Activated CD4-positive, alpha-beta T cell treated with anti-CD3 and anti-CD28 coated beads, Interleukin-2, amount 50 U/mL, for 1 hour (primary cell): ENCODE data around the gene RPP21.

Experiments used
- DNase-seq: peaks from one replicate; pipeline ENCODE4 v3.0.0-alpha.2; 2020

Gene RPP21

DNA sequence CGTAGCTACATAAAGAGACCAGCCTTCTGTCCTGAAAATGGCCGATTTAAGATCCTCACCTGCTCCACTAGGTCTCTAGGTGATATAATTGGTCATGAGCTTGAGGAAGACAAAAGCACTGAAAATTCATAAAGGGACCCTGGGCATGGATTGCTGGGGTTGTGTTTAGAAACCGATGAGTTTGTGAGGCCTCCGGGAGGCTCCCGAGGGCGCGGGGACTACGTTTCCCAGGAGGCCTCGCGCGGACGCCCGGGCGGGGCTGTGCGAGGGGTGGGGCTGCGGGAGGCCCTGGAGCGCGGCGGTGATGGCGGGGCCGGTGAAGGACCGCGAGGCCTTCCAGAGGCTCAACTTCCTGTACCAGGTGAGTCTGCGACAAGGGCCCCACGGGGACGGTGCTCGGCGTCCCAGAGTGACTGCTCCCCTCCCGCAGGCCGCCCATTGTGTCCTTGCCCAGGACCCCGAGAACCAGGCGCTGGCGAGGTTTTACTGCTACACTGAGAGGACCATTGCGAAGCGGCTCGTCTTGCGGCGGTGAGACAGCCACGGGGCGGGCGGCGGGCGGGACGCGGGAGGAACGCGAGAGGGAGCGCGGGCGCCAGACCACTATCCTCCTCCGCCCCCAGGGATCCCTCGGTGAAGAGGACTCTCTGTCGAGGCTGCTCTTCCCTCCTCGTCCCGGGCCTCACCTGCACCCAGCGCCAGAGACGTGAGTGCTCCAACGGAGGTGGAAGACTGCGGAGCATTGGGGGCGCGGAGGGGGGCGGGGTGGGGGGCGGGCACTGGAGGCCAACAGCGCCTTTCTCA, at the start of gene RPP21:
TSS of gene RPP21 (plus strand) at position 289 of the 804 bp plus-strand sequence. CDS start at position 305, 16 bp downstream.
- peak; percentile 86 for DNase-seq

- DNase-seq, result no peak
These were observed 49.1 kb upstream of the RPP21 start for GRCh38 chr6:30295837-30296236.

GRCh38 chr6:30304002-30304401, 41.0 kb upstream of the RPP21 start:
- no peak for DNase-seq

DNA sequence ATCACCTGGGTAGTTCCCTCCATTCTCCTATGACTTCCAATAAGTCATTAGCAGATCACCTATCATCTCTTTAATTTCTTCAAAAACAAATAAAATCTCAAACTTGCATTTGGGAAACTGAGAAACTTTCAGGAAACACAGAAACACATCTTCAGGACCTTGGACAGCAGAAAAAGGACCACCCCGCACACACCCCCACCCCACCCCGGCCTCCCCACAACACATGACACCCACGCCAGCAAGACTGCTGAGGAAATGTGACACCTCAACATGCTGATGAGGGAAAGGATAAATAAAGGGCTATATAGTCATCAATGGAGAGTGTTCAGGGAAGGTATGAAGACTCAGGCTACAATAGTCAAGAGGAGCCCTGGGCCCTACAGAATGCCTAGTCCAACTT, 33.9 kb upstream of the RPP21 start:
- DNase-seq, result no peak

DNA sequence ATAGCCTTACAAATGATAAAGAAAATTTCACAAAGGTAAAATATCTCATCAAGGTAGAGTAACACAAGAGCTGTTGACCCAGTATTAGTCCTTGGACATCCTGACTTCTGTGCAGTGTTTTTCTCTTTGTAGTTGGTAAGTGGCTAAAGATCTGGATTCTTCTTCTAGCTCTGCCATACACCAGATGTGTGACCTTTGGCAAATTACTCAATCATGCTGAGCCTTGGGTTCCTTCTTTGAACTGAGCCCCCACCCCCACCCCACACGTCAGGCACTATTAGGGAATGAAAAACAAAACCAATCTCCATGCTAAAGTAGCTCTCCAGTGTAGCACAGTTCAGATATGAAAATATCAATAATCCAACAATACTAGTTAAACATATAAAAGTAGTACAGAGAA, 33.3 kb upstream of the RPP21 start:
- DNase-seq, result no peak

DNA sequence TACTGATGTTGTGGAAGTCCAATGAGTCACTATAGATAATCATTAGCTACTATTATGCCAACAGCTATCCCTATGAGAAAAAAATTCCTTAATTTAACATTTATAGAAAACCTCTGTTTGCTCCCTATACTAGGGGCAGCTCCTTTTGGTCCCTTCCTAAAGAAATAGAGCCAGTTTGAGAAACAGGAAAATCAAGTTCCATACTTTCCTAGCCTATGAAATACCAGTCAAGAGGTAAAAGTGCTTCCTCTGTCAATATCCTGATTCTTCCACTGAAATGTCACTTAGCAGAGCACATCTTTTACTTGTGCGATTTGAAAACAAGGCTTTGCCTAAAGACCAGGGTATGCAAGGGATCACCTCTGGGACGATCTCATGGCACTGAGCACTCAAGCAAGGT, 32.7 kb upstream of the RPP21 start:
- no peak for DNase-seq

GRCh38 chr6:30312676-30313321, 32.2 kb upstream of the RPP21 start:
- DNase-seq, result no peak

GRCh38 chr6:30315156-30315555, 29.8 kb upstream of the RPP21 start:
- no peak for DNase-seq

- no peak for DNase-seq
These were observed 26.9 kb upstream of the RPP21 start for GRCh38 chr6:30317913-30318589.

DNA sequence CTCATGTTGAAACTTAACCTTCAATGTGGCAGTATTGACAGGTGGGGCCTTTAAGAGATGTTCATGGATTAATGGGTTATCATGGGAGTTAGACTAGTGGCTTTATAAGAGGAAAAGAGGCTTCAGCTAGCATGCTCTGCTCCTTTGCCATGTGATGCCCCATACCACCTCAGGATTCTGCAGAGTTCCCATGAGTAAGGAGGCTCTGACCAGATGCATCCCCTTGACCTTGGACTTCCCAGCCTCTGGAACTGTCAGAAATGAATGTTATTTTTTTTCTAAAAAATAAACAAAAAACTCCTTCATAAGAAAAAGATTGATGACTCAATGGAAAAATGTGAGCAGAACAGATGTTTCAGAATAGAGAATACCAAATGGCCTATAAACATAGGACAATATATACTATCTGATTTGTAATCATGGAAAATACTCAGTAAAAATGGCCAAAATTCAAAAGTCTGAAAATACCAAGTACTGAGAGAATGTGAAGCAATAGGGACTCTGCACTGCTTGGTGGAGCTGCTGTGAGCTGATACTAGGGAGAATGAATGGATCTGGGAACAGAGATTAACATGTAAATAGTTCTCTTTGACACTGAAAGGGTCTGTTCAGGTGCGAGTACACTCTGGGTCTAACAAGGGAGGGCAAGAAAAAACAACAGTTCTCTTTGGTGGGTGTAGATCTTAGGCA, 25.7 kb upstream of the RPP21 start:
- DNase-seq, result no peak

DNA sequence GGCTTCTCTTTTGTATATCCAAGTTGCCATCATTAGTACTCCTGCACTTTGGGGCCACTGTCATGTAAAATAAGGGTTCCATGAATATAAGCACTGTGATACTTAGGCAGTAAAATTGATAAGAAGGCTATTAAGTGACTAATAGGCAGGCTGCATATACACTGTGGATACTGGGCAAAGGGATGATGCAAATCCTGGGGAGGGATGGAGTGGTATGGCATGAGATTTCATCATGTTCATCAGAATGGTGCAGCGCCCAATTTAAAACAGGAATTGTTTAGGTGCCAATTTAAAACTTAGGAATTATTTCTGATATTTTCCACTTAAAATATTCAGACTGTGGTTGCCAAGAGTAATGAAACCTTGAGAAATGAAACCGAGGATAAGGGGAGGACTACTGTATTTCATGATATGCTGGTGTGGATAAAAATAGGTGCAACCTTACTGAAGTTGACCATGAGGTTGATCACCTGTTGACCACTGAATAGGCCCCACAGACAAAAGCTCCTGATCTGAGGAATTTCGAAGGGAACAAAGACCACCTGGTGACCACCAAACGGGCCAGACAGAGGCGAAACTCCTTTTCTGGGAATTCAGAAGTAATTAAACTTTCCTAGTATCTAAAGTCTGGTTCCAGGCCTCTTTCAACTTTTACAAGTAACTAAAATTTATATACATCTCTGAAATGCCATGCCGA, 23.1 kb upstream of the RPP21 start:
- DNase-seq, result no peak

DNA sequence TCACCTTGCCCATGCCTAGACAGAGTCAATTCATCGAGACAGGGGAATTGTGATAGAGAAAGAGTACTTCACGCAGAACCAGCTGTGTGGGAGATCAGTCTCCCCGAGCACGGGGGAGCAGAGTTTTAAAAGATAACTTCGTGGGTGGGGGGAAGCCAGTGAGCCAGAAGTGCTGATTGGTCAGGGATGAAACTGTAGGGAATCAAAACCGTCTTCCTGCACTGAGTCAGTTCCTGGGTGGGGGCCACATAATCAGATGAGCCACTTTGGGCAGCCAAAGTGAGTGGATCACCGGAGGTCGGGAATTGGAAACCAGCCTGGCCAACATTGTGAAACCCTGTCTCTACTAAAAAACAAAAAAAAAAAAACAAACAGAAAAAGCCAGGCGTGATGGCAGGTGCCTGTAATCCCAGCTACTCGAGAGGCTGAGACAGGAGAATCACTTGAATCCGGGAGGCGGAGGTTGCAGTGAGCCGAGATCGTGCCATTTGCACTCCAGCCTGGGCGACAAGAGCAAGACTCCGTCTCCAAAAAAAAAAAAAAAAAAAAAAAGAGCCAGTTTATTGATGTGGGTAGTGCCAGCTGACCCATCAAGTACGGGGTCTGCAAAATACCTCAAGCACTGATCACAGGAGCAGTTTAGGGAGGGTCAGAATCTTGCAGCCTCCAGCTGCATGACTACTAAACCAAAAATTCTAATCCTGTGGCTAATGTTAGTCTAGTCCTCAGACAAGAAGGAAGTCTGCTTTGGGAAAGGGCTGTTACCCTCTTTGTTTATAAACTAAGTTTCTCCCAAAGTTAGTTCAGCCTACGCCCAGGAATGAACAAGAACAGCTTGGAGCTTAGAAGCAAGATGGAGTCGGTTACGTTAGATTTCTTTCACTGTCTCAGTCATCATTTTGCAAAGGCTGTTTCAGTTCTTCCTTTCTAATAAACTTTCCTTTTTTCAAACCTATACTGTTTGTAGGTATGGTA, 22.1 kb upstream of the RPP21 start:
- no peak for DNase-seq

DNA sequence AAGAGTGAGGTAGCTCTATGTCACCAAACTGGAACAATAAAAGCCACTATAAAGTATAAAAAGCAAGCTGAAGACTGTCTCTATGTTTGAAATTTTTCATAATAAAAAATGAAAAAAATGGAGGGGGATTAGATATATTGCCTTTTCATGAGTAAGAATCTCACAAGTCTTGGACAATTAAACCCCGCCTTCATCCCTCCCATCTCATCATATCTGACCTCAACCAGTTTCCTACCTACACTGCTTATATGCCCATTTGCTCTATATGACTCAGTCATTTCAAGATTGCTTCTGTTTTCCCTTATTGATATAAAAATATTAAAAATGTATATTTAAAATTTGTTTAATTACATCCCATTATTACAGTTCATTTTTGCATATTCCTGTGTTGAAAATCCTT, 21.1 kb upstream of the RPP21 start:
- no peak for DNase-seq

DNA sequence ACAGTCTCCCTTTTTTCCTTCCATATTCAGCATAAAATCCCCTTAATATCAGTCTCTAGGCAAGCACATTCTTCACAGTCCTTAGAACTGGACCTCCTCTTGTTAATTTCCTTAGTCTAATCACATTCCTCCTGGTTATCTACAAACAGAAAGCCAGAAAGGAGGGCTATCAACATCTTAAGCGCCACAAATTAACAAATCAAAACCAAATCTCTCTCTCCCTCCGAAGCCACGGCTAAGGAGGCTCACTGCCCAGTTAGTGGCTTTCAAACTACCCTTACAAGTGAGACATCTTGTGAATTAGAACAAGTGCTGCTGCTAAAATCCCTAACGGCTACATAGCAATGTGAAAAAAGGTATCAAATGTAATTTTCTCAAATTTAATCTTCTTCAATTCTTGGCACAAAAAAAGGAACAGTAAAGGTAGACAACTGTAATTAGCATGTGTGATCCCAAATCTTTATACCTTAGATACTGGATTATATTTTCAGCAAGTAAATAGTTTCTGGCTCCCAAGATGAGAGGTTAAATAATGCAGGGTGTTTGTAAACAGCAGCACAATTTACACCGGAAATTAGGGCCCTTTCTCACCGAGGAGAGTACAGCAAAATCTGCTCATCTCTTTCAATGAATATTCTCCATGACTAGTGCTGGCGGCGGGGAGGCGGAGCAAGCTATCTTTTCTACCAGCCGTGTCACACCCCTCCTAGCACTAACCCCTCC, 19.6 kb upstream of the RPP21 start:
- peak; percentile 80 for DNase-seq

GRCh38 chr6:30325873-30326525, 19.0 kb upstream of the RPP21 start:
- DNase-seq, result peak; percentile 72

DNA sequence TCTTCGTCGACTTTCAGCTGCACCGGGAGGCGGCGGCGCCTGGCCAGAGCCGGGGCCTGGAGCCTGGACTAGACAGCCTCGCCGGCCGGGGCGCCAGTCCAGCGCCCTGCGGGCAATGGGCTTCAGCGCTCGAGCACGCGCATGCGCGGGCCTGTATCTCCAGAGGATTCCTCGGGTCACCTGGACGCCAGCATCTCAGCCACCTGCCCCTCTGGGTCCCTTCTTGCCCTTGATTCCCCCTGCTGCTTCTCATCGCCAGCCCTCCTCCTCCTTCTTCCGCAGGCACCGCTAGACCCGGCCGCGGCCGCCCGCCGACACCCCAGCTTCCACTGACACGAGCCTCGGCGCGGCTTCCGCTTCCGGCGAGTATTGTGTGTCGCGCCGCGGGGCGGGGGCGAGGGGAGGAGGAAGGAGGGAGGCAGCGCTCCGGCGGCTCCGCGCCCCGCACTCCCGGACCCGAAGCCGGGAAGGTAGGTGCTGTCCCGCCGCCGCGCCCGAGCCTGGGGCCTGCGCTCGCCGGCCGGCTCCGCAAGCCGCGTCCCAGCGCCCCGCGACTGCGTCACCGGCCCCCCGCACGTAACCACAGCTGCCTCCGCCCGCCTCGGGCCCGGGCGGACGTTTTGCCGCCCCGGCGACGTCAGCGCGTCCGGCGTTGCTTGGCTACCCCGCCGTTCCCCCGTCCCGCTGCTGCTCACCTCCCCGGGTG, 18.3 kb upstream of the RPP21 start, which contains the start of gene TRIM39:
TSS of gene TRIM39 (plus strand) at position 402 of the 706 bp plus-strand sequence. CDS start 2,391 bp downstream, outside the sequence.
- DNase-seq, result peak; percentile 86

GRCh38 chr6:30327232-30327746, 17.7 kb upstream of the RPP21 start:
- DNase-seq, result no peak

DNA sequence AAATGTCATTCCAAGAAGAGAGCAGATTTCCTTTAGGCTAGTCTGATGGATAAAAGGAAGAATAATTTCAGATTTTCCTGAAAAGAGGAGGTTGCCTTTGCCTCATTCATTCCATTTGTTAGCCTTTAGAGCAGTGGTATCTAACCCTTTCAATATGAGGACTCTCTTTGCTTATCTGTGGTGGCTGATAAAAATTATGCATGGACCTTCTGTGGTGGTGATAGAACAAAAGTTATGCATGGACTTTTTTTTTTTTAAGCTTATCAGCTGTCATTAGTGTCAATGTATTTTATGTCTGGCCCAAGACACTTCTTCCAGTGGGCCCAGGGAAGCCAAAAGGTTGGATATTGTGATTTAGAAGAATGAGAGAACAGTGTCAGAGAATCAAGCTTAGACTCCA, 16.6 kb upstream of the RPP21 start:
- no peak for DNase-seq

- no peak for DNase-seq
These were observed 15.6 kb upstream of the RPP21 start for GRCh38 chr6:30329331-30329730.
